ENCODE measurements around the gene DYRK3. TPM values are rescaled to one million over a fixed set of nuclear protein-coding genes. Genes with fewer than 3 reads are reported as not detected.

The DYRK3 gene
- total and polyA plus RNA-seq, 9 of the 15 experiments (the other 6 are each of a cell fraction or from before 2014, with no cell fraction given) = 4.5 to 33.7 (median 25.7) TPM

DNA sequence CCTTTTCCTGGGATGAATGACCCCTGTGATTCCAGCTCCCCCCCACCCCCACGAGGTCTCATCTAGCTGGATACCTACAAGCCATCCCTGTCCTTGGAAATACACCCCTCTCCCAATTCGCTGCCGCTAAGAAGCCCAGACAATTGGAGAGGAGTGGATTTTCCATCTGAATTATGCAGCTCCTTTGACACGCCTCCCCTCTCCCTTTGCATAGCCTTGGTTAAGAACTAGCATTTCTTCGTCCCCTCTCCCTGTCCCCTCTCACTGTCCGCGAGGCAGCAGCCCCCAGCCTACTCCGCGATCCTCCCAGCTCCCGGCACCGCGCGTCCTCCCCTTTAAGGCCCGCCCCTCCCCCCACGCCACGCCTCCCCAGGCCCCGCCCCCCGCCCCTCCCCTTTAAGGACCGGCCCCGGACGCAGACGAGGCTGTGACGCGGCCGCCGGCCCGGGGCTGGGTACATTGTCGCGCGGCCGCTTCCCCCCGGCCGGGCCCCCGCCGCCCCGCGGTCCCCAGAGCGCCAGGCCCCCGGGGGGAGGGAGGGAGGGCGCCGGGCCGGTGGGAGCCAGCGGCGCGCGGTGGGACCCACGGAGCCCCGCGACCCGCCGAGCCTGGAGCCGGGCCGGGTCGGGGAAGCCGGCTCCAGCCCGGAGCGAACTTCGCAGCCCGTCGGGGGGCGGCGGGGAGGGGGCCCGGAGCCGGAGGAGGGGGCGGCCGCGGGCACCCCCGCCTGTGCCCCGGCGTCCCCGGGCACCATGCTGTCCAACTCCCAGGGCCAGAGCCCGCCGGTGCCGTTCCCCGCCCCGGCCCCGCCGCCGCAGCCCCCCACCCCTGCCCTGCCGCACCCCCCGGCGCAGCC is 49.4 kb downstream of the DYRK3 start, which contains the start of gene MAPKAPK2 (continued):
- TF ChIP-seq, protein P1, sequence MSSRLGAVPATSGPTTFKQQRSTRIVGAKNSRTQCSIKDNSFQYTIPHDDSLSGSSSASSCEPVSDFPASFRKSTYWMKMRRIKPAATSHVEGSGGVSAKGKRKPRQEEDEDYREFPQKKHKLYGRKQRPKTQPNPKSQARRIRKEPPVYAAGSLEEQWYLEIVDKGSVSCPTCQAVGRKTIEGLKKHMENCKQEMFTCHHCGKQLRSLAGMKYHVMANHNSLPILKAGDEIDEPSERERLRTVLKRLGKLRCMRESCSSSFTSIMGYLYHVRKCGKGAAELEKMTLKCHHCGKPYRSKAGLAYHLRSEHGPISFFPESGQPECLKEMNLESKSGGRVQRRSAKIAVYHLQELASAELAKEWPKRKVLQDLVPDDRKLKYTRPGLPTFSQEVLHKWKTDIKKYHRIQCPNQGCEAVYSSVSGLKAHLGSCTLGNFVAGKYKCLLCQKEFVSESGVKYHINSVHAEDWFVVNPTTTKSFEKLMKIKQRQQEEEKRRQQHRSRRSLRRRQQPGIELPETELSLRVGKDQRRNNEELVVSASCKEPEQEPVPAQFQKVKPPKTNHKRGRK (tag; IDR thresholded peaks at IDR 0.05) = peak; percentile 71; the same call in 1 of the 2 replicates
- TF ChIP-seq, protein P2, sequence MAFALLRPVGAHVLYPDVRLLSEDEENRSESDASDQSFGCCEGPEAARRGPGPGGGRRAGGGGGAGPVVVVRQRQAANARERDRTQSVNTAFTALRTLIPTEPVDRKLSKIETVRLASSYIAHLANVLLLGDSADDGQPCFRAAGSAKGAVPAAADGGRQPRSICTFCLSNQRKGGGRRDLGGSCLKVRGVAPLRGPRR (CRISPR knock-in tag; IDR thresholded peaks at IDR 0.05) = no peak
- TF ChIP-seq HDAC1 (IDR thresholded peaks at IDR 0.05) (peak in 1 of 2 experiments; percentile 56; a peak in 1 of 4 replicates), MCM5 (IDR thresholded peaks at IDR 0.05; ENCODE audit: low read depth) (no peak), RFX5 (IDR thresholded peaks at IDR 0.05; ENCODE audit: low read depth, low read length) (no peak), BRCA1 (IDR thresholded peaks at IDR 0.05) (no peak), BRCA1 (CRISPR knock-in tag; IDR thresholded peaks at IDR 0.05) (no peak), SAFB (IDR thresholded peaks at IDR 0.05; ENCODE audit: borderline replicate concordance, low read depth, low read length) (no peak), CHD4 (IDR thresholded peaks at IDR 0.05; ENCODE audit: insufficient read depth, insufficient replicate concordance, low read depth, low read length, poor library complexity, severe bottlenecking) (no peak), SMAD1 (IDR thresholded peaks at IDR 0.05; ENCODE audit: low read depth, low read length, partially characterized antibody) (no peak), ZNF717 (CRISPR knock-in tag; IDR thresholded peaks at IDR 0.05) (no peak)
- TF ChIP-seq, protein P3, sequence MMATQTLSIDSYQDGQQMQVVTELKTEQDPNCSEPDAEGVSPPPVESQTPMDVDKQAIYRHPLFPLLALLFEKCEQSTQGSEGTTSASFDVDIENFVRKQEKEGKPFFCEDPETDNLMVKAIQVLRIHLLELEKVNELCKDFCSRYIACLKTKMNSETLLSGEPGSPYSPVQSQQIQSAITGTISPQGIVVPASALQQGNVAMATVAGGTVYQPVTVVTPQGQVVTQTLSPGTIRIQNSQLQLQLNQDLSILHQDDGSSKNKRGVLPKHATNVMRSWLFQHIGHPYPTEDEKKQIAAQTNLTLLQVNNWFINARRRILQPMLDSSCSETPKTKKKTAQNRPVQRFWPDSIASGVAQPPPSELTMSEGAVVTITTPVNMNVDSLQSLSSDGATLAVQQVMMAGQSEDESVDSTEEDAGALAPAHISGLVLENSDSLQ (IDR thresholded peaks at IDR 0.05) = no peak
- TF ChIP-seq, protein P4, sequence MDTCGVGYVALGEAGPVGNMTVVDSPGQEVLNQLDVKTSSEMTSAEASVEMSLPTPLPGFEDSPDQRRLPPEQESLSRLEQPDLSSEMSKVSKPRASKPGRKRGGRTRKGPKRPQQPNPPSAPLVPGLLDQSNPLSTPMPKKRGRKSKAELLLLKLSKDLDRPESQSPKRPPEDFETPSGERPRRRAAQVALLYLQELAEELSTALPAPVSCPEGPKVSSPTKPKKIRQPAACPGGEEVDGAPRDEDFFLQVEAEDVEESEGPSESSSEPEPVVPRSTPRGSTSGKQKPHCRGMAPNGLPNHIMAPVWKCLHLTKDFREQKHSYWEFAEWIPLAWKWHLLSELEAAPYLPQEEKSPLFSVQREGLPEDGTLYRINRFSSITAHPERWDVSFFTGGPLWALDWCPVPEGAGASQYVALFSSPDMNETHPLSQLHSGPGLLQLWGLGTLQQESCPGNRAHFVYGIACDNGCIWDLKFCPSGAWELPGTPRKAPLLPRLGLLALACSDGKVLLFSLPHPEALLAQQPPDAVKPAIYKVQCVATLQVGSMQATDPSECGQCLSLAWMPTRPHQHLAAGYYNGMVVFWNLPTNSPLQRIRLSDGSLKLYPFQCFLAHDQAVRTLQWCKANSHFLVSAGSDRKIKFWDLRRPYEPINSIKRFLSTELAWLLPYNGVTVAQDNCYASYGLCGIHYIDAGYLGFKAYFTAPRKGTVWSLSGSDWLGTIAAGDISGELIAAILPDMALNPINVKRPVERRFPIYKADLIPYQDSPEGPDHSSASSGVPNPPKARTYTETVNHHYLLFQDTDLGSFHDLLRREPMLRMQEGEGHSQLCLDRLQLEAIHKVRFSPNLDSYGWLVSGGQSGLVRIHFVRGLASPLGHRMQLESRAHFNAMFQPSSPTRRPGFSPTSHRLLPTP (IDR thresholded peaks at IDR 0.05; ENCODE audit: borderline replicate concordance, extremely low read depth, insufficient read length) = no peak
- TF ChIP-seq, protein P5, sequence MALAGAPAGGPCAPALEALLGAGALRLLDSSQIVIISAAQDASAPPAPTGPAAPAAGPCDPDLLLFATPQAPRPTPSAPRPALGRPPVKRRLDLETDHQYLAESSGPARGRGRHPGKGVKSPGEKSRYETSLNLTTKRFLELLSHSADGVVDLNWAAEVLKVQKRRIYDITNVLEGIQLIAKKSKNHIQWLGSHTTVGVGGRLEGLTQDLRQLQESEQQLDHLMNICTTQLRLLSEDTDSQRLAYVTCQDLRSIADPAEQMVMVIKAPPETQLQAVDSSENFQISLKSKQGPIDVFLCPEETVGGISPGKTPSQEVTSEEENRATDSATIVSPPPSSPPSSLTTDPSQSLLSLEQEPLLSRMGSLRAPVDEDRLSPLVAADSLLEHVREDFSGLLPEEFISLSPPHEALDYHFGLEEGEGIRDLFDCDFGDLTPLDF (CRISPR knock-in tag; IDR thresholded peaks at IDR 0.05) = no peak
- TF ChIP-seq, protein P6, sequence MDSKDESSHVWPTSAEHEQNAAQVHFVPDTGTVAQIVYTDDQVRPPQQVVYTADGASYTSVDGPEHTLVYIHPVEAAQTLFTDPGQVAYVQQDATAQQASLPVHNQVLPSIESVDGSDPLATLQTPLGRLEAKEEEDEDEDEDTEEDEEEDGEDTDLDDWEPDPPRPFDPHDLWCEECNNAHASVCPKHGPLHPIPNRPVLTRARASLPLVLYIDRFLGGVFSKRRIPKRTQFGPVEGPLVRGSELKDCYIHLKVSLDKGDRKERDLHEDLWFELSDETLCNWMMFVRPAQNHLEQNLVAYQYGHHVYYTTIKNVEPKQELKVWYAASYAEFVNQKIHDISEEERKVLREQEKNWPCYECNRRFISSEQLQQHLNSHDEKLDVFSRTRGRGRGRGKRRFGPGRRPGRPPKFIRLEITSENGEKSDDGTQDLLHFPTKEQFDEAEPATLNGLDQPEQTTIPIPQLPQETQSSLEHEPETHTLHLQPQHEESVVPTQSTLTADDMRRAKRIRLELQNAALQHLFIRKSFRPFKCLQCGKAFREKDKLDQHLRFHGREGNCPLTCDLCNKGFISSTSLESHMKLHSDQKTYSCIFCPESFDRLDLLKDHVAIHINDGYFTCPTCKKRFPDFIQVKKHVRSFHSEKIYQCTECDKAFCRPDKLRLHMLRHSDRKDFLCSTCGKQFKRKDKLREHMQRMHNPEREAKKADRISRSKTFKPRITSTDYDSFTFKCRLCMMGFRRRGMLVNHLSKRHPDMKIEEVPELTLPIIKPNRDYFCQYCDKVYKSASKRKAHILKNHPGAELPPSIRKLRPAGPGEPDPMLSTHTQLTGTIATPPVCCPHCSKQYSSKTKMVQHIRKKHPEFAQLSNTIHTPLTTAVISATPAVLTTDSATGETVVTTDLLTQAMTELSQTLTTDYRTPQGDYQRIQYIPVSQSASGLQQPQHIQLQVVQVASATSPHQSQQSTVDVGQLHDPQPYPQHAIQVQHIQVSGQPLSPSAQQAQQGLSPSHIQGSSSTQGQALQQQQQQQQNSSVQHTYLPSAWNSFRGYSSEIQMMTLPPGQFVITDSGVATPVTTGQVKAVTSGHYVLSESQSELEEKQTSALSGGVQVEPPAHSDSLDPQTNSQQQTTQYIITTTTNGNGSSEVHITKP (IDR thresholded peaks at IDR 0.05; ENCODE audit: partially characterized antibody) = no peak
